ENCODE data around the gene ANKFN1.

Gene ANKFN1

GRCh38 chr17:56441308-56441707, 288.0 kb downstream of the ANKFN1 start:
- no peaks in the 10 kb centered on the region for H3K27me3 ChIP-seq (replicated peaks; ENCODE audit: insufficient read depth, low read length)
- H3K4me3 ChIP-seq (ENCODE audit: low read length) = no peak overlapping the region
- H3K4me2 ChIP-seq (ENCODE audit: low read depth, low read length) = no peak overlapping the region
- no peak for DNase-seq
- H2AFZ ChIP-seq (ENCODE audit: low read length) = no peak overlapping the region
- no peak overlapping the region for H3K9ac ChIP-seq (ENCODE audit: low read length)
- H3K36me3 ChIP-seq (replicated peaks; ENCODE audit: insufficient read depth, low read length) = no peaks in the 10 kb centered on the region
- H3K79me2 ChIP-seq (ENCODE audit: low read length) = no peaks in the 10 kb centered on the region
- no peaks in the 10 kb centered on the region for H3K4me1 ChIP-seq (ENCODE audit: low read length)
- H3K9me2 ChIP-seq (replicated peaks; ENCODE audit: insufficient read depth, low read length) = no peaks in the 10 kb centered on the region
- H3K9me3 ChIP-seq (replicated peaks; ENCODE audit: insufficient read depth, low read length) = no peaks in the 10 kb centered on the region
- no peak for TF ChIP-seq CTCF (IDR thresholded peaks at IDR 0.05; ENCODE audit: low read length)
- no peak for TF ChIP-seq EZH2phosphoT487 (IDR thresholded peaks at IDR 0.05; ENCODE audit: low read length)
- TF ChIP-seq EZH2 (optimal IDR thresholded peaks at IDR 0.05; ENCODE audit: low read depth, low read length) = no peak
- H3K27ac ChIP-seq (ENCODE audit: low read length) = no peak overlapping the region
- no peaks in the 10 kb centered on the region for H3F3A ChIP-seq (ENCODE audit: insufficient read depth, low read length)
- H4K20me1 ChIP-seq (ENCODE audit: insufficient read depth, low read length) = no peaks in the 10 kb centered on the region

- no peak for DNase-seq
- Histone ChIP-seq H3K27ac (ENCODE audit: low read length) (no peak overlapping the region), H3F3A (ENCODE audit: insufficient read depth, low read length) (no peaks in the 10 kb centered on the region), H3K9ac (ENCODE audit: low read length) (no peak overlapping the region), H3K9me3 (replicated peaks; ENCODE audit: insufficient read depth, low read length) (no peaks in the 10 kb centered on the region), H3K4me2 (ENCODE audit: low read depth, low read length) (no peak overlapping the region), H3K36me3 (replicated peaks; ENCODE audit: insufficient read depth, low read length) (no peaks in the 10 kb centered on the region), H3K9me2 (replicated peaks; ENCODE audit: insufficient read depth, low read length) (no peaks in the 10 kb centered on the region), H3K4me1 (ENCODE audit: low read length) (no peaks in the 10 kb centered on the region), H3K27me3 (replicated peaks; ENCODE audit: insufficient read depth, low read length) (no peaks in the 10 kb centered on the region), H2AFZ (ENCODE audit: low read length) (no peak overlapping the region), H3K79me2 (ENCODE audit: low read length) (no peaks in the 10 kb centered on the region), H3K4me3 (ENCODE audit: low read length) (no peak overlapping the region), H4K20me1 (ENCODE audit: insufficient read depth, low read length) (no peaks in the 10 kb centered on the region)
- TF ChIP-seq CTCF (IDR thresholded peaks at IDR 0.05; ENCODE audit: low read length) (no peak), EZH2phosphoT487 (IDR thresholded peaks at IDR 0.05; ENCODE audit: low read length) (no peak)
These were observed 292.6 kb downstream of the ANKFN1 start for GRCh38 chr17:56445692-56446411.

GRCh38 chr17:56447171-56447570, 293.9 kb downstream of the ANKFN1 start:
- TF ChIP-seq CTCF (IDR thresholded peaks at IDR 0.05; ENCODE audit: low read length) = no peak
- no peak for TF ChIP-seq EZH2phosphoT487 (IDR thresholded peaks at IDR 0.05; ENCODE audit: low read length)
- TF ChIP-seq EZH2 (optimal IDR thresholded peaks at IDR 0.05; ENCODE audit: low read depth, low read length) = no peak
- no peaks in the 10 kb centered on the region for H3K9me3 ChIP-seq (replicated peaks; ENCODE audit: insufficient read depth, low read length)
- H3F3A ChIP-seq (ENCODE audit: insufficient read depth, low read length) = no peaks in the 10 kb centered on the region
- H3K27ac ChIP-seq (ENCODE audit: low read length) = no peak overlapping the region
- DNase-seq = no peak
- H3K9me2 ChIP-seq (replicated peaks; ENCODE audit: insufficient read depth, low read length) = no peaks in the 10 kb centered on the region
- no peaks in the 10 kb centered on the region for H3K27me3 ChIP-seq (replicated peaks; ENCODE audit: insufficient read depth, low read length)
- H3K4me1 ChIP-seq (ENCODE audit: low read length) = no peaks in the 10 kb centered on the region
- no peak overlapping the region for H3K4me2 ChIP-seq (ENCODE audit: low read depth, low read length)
- no peak overlapping the region for H3K9ac ChIP-seq (ENCODE audit: low read length)
- H4K20me1 ChIP-seq (ENCODE audit: insufficient read depth, low read length) = no peaks in the 10 kb centered on the region
- no peak overlapping the region for H3K4me3 ChIP-seq (ENCODE audit: low read length)
- no peaks in the 10 kb centered on the region for H3K36me3 ChIP-seq (replicated peaks; ENCODE audit: insufficient read depth, low read length)
- no peak overlapping the region for H2AFZ ChIP-seq (ENCODE audit: low read length)
- no peaks in the 10 kb centered on the region for H3K79me2 ChIP-seq (ENCODE audit: low read length)

Data from MM.1S (cell line).